Endothelial cell of umbilical vein (primary cell): ENCODE data around the gene LMTK2. TPM values are rescaled to one million over a fixed set of nuclear protein-coding genes. Genes with fewer than 3 reads are reported as not detected.

ENCODE experiments used
- BruUV-seq: library from RNA; stranded (reverse); fragments of 400-500 nt; replicated peaks from 2 replicates; lab custom pipeline; 2021; lab: Mats Ljungman, UMichigan
- CTCF ChIA-PET: fragments of 300-600, 350-600 bp; sonication (Branson Sonifier 250); formaldehyde crosslinking; loops from one replicate; lab custom pipeline; 2021; ENCODE audit warnings: antibody characterized with exemption, inconsistent platforms; lab: Charles Lee
- POLR2A ChIA-PET: fragments of 300-600, 350-600 bp; sonication (Branson Sonifier 250); formaldehyde crosslinking; loops from one replicate; lab custom pipeline; 2021; ENCODE audit warnings: antibody characterized with exemption, inconsistent platforms; lab: Charles Lee
- DNase-seq: peaks from one replicate; pipeline ENCODE4 v3.0.0-alpha.2; 2011; ENCODE audit warnings: low read depth, low spot score
- FAIRE-seq: peaks from 2 replicates; lab custom pipeline; 2011; peaks lifted over from hg19 to GRCh38; lab: Jason Lieb, UNC
- H2AFZ ChIP-seq: 2 replicates; pipeline ENCODE4 v1.6.0; 2012; ENCODE audit warnings: low read depth, low read length, control low read depth, inconsistent platforms
- H3K27ac ChIP-seq: 2 replicates; pipeline ENCODE4 v1.5.1; 2011; ENCODE audit warnings: low read depth, mild to moderate bottlenecking, control low read depth, low read length, moderate library complexity; ENCODE audit not compliant: insufficient read depth
- H3K27me3 ChIP-seq, 2 experiments: 2 replicates each; pipeline versions ENCODE4 v1.6.0 to v1.6.1; 2011; ENCODE audit warnings: low read length in 2 of 2, mixed read lengths in 1 of 2; ENCODE audit not compliant: control insufficient read depth in 2 of 2, insufficient read depth in 2 of 2
- H3K36me3 ChIP-seq, 2 experiments: 2 replicates in 1 of 2; 3 replicates in 1 of 2; pipeline ENCODE4 v1.5.1; 2011; ENCODE audit warnings: low read length in 2 of 2, mild to moderate bottlenecking in 1 of 2, moderate library complexity in 1 of 2; ENCODE audit not compliant: control insufficient read depth in 2 of 2, insufficient read depth in 2 of 2; ENCODE audit errors: extremely low read depth in 1 of 2
- H3K4me1 ChIP-seq: 3 replicates; pipeline ENCODE4 v1.5.1; 2011; ENCODE audit warnings: mild to moderate bottlenecking, low read length; ENCODE audit not compliant: control insufficient read depth, insufficient read depth; ENCODE audit errors: extremely low read depth
- H3K4me2 ChIP-seq: 2 replicates; pipeline ENCODE4 v1.6.1; 2011; ENCODE audit warnings: low read length, control low read depth, mixed read lengths; ENCODE audit not compliant: insufficient read depth
- H3K4me3 ChIP-seq, 3 experiments: fragments of 200-600 bp in 1 of 3; sonication (generic), shearing (Covaris generic) in 1 of 3; replicated peaks in 1 of 3; 2 replicates each; pipeline ENCODE4 v1.5.1; 2011 to 2016; ENCODE audit warnings: control low read depth in 3 of 3, low read length in 3 of 3, mild to moderate bottlenecking in 2 of 3, inconsistent platforms in 1 of 3, low read depth in 1 of 3, moderate library complexity in 1 of 3; ENCODE audit not compliant: insufficient read depth in 1 of 3
- H3K79me2 ChIP-seq: 2 replicates; pipeline ENCODE4 v1.6.0; 2012; ENCODE audit warnings: low read length, inconsistent platforms; ENCODE audit not compliant: control insufficient read depth, insufficient read depth
- H3K9ac ChIP-seq: replicated peaks from 2 replicates; pipeline ENCODE3; 2011; ENCODE audit warnings: low read length, control low read depth; ENCODE audit not compliant: insufficient read depth; ENCODE audit errors: extremely low read depth
- H3K9me1 ChIP-seq: replicated peaks from 3 replicates; pipeline ENCODE4 v1.6.0; 2011; ENCODE audit warnings: mild to moderate bottlenecking, low read length; ENCODE audit not compliant: control insufficient read depth, insufficient read depth; ENCODE audit errors: extremely low read depth
- H3K9me3 ChIP-seq: replicated peaks from 2 replicates; pipeline ENCODE4 v1.5.1; 2012; ENCODE audit warnings: low read length, inconsistent platforms; ENCODE audit not compliant: control insufficient read depth, insufficient read depth
- H4K20me1 ChIP-seq: replicated peaks from 2 replicates; pipeline ENCODE3; 2011; ENCODE audit warnings: mild to moderate bottlenecking, low read length; ENCODE audit not compliant: control insufficient read depth, insufficient read depth; ENCODE audit errors: extremely low read depth
- CTCF ChIP-seq, 2 donors: IDR thresholded peaks; 1 replicate in 1 of 2; 2 replicates in 1 of 2; pipeline ENCODE4 v1.5.1; 2011; ENCODE audit warnings: low read length in 2 of 2, mild to moderate bottlenecking in 2 of 2, moderate library complexity in 2 of 2, control low read depth in 1 of 2, inconsistent platforms in 1 of 2, low read depth in 1 of 2; ENCODE audit not compliant: insufficient read depth in 1 of 2; ENCODE audit errors: extremely low read depth in 1 of 2
- EZH2 ChIP-seq: IDR thresholded peaks from 2 replicates; pipeline ENCODE4 v1.6.1; 2012; ENCODE audit warnings: borderline replicate concordance, low read depth, mild to moderate bottlenecking, moderate library complexity, low read length, inconsistent platforms; ENCODE audit not compliant: severe bottlenecking
- FOS ChIP-seq: IDR thresholded peaks from 2 replicates; pipeline ENCODE4 v1.6.1; 2011; ENCODE audit warnings: mild to moderate bottlenecking, low read length, moderate library complexity, borderline replicate concordance; ENCODE audit not compliant: insufficient read depth
- GATA2 ChIP-seq: IDR thresholded peaks from 2 replicates; pipeline ENCODE4 v1.7.0; 2011; ENCODE audit warnings: low read depth, mild to moderate bottlenecking, moderate library complexity, mixed read lengths, low read length; ENCODE audit not compliant: insufficient read length, insufficient read depth
- JUN ChIP-seq: IDR thresholded peaks from 2 replicates; pipeline ENCODE4 v1.6.1; 2011; ENCODE audit warnings: borderline replicate concordance, low read depth; ENCODE audit not compliant: insufficient read length, insufficient read depth
- MAX ChIP-seq: IDR thresholded peaks from 2 replicates; pipeline ENCODE4 v1.6.1; 2011; ENCODE audit not compliant: insufficient read depth, insufficient read length
- MYC ChIP-seq: IDR thresholded peaks from one replicate; pipeline ENCODE4 v1.6.1; 2011; ENCODE audit warnings: mild to moderate bottlenecking, low read depth, low read length
- POLR2A ChIP-seq: IDR thresholded peaks from 2 replicates; pipeline ENCODE4 v1.6.1; 2012; ENCODE audit warnings: low read depth, mild to moderate bottlenecking, control low read depth, low read length
- POLR2AphosphoS5 ChIP-seq: IDR thresholded peaks from 2 replicates; pipeline ENCODE4 v1.6.1; 2012; ENCODE audit warnings: low read depth, mild to moderate bottlenecking, control low read depth, low read length, moderate library complexity; ENCODE audit not compliant: insufficient read depth
- dilution Hi-C: fragments of 300-500 bp; cut with MboI; formaldehyde crosslinking; loops from one replicate; pipeline ENCODE4 v1.15.0; 2019; ENCODE audit warnings: low sequenced_read_pairs; ENCODE audit not compliant: extremely low pct_ligation_motif_present
- intact Hi-C: fragments of 100-400 bp; cut with micrococcal nuclease; formaldehyde crosslinking; loops from one replicate; pipeline ENCODE4 v1.10.0; 2022
- polyA plus RNA-seq, 4 experiments: library from polyadenylated mRNA; depleted of rRNA in 3 of 4; stranded (reverse) in 3 of 4; unstranded in 1 of 4; fragments of >200 nt; gene quantifications; 2 replicates each; pipeline versions ENCODE4 v1.2.1 to v1.2.3, GENCODE V29; 2011 to 2012; ENCODE audit warnings: missing spikeins in 1 of 4
- total RNA-seq: library from RNA; stranded (reverse); gene quantifications from 2 replicates; pipeline ENCODE4 v1.2.3, GENCODE V29; 2021

Gene LMTK2
- total and polyA plus RNA-seq, 2 donors (not counting 3 experiments of a cell fraction or from before 2014, with no cell fraction given) = 5.9 to 13.8 TPM

- H3K27ac ChIP-seq = no peak overlapping the region
- H3K27me3 ChIP-seq = no peaks in the 10 kb centered on the region
- H3K9me3 ChIP-seq = no peaks in the 10 kb centered on the region
- ChIA-PET POLR2A (no interaction called here), CTCF (no interaction called here)
- dilution Hi-C loops = no loop called here
- H3K79me2 ChIP-seq = no peaks in the 10 kb centered on the region
- H3K36me3 ChIP-seq = peaks cover 2 to 27% of the 10 kb centered on the region in 2 experiments
- no TSS peak for BruUV-seq
- H3K4me3 ChIP-seq = no peak overlapping the region
- intact Hi-C loops = no loop called here
- no peak overlapping the region for H3K4me2 ChIP-seq
- DNase-seq (no peak), FAIRE-seq (no peak)
- no peak overlapping the region for H3K9ac ChIP-seq
- no peaks in the 10 kb centered on the region for H3K4me1 ChIP-seq
- TF ChIP-seq EZH2 (no peak), FOS (no peak), MYC (no peak), POLR2A (no peak)
- H3K9me1 ChIP-seq = no peaks in the 10 kb centered on the region
- no peak overlapping the region for H2AFZ ChIP-seq
- no peaks in the 10 kb centered on the region for H4K20me1 ChIP-seq
These were observed 118.1 kb downstream of the LMTK2 start for GRCh38 chr7:98224701-98225181.

GRCh38 chr7:98225913-98226614 is 119.4 kb downstream of the LMTK2 start:
- Histone ChIP-seq H3K36me3 (peaks cover 2 to 36% of the 10 kb centered on the region in 2 experiments), H3K79me2 (no peaks in the 10 kb centered on the region), H3K9ac (no peak overlapping the region), H3K27ac (no peak overlapping the region), H3K9me3 (no peaks in the 10 kb centered on the region), H3K27me3 (no peaks in the 10 kb centered on the region), H3K4me1 (no peaks in the 10 kb centered on the region), H4K20me1 (no peaks in the 10 kb centered on the region), H3K4me2 (no peak overlapping the region), H3K4me3 (no peak overlapping the region), H3K9me1 (no peaks in the 10 kb centered on the region), H2AFZ (no peak overlapping the region)
- dilution Hi-C loops (no loop called here), intact Hi-C loops (no loop called here)
- FAIRE-seq (no peak), DNase-seq (no peak)
- TF ChIP-seq EZH2 (no peak), POLR2AphosphoS5 (no peak), MYC (no peak), CTCF (IDR thresholded peaks at IDR 0.05; ENCODE audit: extremely low read depth in 1 of 2, insufficient read depth in 1 of 2, low read depth in 1 of 2, low read length in 2 of 2) (no peak), POLR2A (no peak), MAX (no peak), GATA2 (no peak), JUN (no peak), FOS (no peak)
- no TSS peak for BruUV-seq
- ChIA-PET CTCF (no interaction called here), POLR2A (no interaction called here)
